ENCODE data around the gene TRAF6. TPM values are rescaled to one million over a fixed set of nuclear protein-coding genes. Genes with fewer than 3 reads are reported as not detected.

Gene TRAF6
- total RNA-seq, 1 donor from 2014 or later, result 20.4 TPM

DNA sequence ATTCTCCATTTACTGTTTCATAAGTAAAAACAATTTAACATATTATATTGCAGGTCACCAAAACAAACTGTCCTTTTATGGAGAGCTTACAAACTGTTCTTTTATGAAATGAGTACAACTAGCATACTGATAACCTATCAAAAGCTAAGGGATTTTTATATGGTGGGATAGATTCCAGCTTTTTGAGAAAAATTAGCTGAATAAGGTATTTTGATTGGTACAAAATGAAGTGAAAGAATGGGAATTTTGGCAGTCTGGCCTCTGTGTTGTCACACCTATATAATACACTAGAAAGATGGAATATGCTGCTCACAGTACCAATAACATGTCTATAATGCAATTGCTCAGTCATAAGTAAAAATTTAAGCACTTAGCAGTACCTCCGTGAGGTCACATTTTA is 11.4 kb downstream of the TRAF6 start:
- H3K4me1 Mint-ChIP-seq (ENCODE audit: unreplicated experiment), result no peaks in the 10 kb centered on the region
- no peaks in the 10 kb centered on the region for H3K27me3 Mint-ChIP-seq (ENCODE audit: unreplicated experiment)
- H3K4me3 Mint-ChIP-seq (ENCODE audit: unreplicated experiment), result no peak overlapping the region
- no peak overlapping the region for H3K27ac Mint-ChIP-seq (ENCODE audit: unreplicated experiment)
- TF ChIP-seq, protein P1, sequence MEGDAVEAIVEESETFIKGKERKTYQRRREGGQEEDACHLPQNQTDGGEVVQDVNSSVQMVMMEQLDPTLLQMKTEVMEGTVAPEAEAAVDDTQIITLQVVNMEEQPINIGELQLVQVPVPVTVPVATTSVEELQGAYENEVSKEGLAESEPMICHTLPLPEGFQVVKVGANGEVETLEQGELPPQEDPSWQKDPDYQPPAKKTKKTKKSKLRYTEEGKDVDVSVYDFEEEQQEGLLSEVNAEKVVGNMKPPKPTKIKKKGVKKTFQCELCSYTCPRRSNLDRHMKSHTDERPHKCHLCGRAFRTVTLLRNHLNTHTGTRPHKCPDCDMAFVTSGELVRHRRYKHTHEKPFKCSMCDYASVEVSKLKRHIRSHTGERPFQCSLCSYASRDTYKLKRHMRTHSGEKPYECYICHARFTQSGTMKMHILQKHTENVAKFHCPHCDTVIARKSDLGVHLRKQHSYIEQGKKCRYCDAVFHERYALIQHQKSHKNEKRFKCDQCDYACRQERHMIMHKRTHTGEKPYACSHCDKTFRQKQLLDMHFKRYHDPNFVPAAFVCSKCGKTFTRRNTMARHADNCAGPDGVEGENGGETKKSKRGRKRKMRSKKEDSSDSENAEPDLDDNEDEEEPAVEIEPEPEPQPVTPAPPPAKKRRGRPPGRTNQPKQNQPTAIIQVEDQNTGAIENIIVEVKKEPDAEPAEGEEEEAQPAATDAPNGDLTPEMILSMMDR (IDR thresholded peaks at IDR 0.05; ENCODE audit: unreplicated experiment), result no peak
- no peak for DNase-seq (ENCODE audit: low spot score)
- no peaks in the 10 kb centered on the region for H3K9me3 Mint-ChIP-seq (ENCODE audit: unreplicated experiment)
- peaks cover 18% of the 10 kb centered on the region for H3K36me3 Mint-ChIP-seq (ENCODE audit: low read depth, unreplicated experiment)

DNA sequence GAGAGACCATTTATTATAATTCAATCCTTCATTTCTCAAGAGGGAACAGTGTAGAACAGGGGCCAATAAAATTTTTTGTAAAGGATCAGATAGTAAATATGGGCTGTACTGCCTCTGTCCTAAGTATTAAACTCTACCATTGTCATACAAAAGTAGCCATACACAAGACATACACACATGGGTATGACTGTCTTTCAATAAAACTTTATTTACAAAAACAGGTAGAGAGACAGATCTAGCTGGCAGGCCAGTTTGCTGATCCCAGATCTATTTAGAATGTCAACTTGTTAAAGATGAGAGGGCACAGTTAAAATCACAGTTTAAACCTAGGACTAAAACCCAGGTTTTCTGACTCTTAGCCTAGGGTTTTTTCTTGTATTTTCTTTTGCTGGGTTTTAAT is 16.7 kb downstream of the TRAF6 start:
- no peak for DNase-seq (ENCODE audit: low spot score)
- TF ChIP-seq, protein P1 (IDR thresholded peaks at IDR 0.05; ENCODE audit: unreplicated experiment), result no peak
- H3K9me3 Mint-ChIP-seq (ENCODE audit: unreplicated experiment), result no peaks in the 10 kb centered on the region
- peaks cover 2% of the 10 kb centered on the region for H3K27me3 Mint-ChIP-seq (ENCODE audit: unreplicated experiment)
- no peak overlapping the region for H3K27ac Mint-ChIP-seq (ENCODE audit: unreplicated experiment)
- peaks cover 33% of the 10 kb centered on the region for H3K36me3 Mint-ChIP-seq (ENCODE audit: low read depth, unreplicated experiment)
- H3K4me1 Mint-ChIP-seq (ENCODE audit: unreplicated experiment), result no peaks in the 10 kb centered on the region
- H3K4me3 Mint-ChIP-seq (ENCODE audit: unreplicated experiment), result no peak overlapping the region

DNA sequence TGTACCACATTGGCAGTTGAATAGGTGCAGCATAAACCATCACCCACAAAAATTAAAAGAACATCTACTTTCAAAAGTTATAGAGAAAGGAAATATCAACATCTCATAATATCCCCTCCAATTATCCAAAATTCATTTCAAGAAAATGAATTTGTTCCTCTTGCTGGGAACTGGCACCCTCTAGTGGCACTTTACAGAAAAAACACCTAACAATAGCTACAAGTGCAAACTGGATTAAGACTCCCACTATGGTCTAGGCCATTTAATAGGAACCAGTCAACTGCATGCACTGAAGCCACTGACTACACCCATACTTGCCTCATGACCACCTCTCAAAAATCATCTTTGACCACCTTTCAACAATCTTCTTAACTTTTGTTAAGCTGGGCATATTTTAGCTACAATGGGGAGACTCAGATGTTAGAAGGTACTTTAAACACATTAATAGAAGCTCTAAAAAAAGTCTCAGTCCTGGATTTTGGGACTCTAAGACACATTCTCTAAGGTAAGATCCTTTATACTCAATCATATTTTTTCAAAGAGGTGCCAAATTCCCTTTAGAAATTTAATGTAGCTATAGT is 17.3 kb downstream of the TRAF6 start:
- Mint-ChIP-seq H3K27me3 (ENCODE audit: unreplicated experiment) (peaks cover 2% of the 10 kb centered on the region), H3K4me1 (ENCODE audit: unreplicated experiment) (peaks cover 4% of the 10 kb centered on the region), H3K27ac (ENCODE audit: unreplicated experiment) (no peak overlapping the region), H3K36me3 (ENCODE audit: low read depth, unreplicated experiment) (peaks cover 33% of the 10 kb centered on the region), H3K4me3 (ENCODE audit: unreplicated experiment) (no peak overlapping the region), H3K9me3 (ENCODE audit: unreplicated experiment) (no peaks in the 10 kb centered on the region)
- DNase-seq (ENCODE audit: low spot score), result peak; percentile 25
- TF ChIP-seq, protein P1 (IDR thresholded peaks at IDR 0.05; ENCODE audit: unreplicated experiment), result peak; percentile 92

DNA sequence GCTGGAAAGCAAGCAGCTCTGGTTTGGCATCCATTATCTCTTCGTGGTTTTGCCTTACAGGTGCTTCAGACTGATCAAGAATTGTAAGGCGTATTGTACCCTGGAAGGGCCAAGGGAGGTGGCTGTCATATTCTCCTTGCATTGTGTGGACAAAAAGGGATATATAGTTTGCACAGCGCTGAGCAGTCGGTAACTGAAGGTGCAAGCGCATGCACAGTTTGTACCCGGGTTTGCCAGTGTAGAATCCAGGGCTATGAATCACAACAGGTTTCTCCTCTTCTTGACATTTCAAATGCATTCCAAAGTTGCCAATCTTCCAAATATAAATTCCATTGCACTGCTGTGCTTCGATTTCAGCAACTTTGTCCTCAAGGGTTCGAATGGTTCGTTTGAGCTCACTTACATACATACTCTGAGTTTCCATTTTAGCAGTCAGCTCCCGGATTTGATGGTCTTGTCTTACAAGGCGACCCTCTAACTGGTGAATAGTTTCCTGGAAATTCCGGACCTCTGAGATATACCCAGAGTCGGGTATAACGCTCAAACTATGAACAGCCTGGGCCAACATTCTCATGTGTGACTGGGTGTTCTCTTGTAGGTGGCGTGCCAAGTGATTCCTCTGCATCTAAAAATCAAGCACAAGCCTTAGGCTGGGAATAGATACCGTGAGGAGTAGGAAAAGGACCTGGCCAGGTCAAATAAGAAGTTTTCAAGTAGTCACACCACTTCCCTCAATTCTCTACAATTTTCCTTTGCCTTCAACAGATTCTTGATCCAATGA is 19.9 kb downstream of the TRAF6 start:
- TF ChIP-seq, protein P1 (IDR thresholded peaks at IDR 0.05; ENCODE audit: unreplicated experiment), result no peak
- Mint-ChIP-seq H3K27me3 (ENCODE audit: unreplicated experiment) (peaks cover 2% of the 10 kb centered on the region), H3K4me1 (ENCODE audit: unreplicated experiment) (peaks cover 10% of the 10 kb centered on the region), H3K36me3 (ENCODE audit: low read depth, unreplicated experiment) (peaks cover 30% of the 10 kb centered on the region), H3K27ac (ENCODE audit: unreplicated experiment) (no peak overlapping the region), H3K9me3 (ENCODE audit: unreplicated experiment) (no peaks in the 10 kb centered on the region), H3K4me3 (ENCODE audit: unreplicated experiment) (no peak overlapping the region)
- no peak for DNase-seq (ENCODE audit: low spot score)

DNA sequence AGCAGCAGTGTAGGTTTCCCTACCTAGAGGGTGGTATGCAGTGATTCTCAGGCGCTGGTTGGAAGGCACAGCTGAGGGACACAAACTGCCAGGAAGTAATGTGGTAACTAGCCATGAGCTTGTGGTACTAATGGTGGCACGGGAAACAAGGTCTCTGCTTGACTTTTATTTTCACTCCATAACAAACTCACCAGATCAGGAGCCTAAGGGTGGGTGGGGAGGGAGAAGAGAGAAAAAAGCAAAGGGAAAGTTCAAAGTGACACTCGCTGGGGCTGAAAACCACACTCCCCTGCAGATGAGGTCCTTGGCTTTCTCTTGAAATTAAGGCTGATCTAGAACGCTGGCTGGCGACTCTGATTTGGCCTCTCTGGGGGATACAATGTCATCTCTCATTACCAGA is 22.0 kb downstream of the TRAF6 start:
- Mint-ChIP-seq H3K27ac (ENCODE audit: unreplicated experiment) (peak overlapping the region; percentile 31), H3K4me3 (ENCODE audit: unreplicated experiment) (no peak overlapping the region), H3K9me3 (ENCODE audit: unreplicated experiment) (no peaks in the 10 kb centered on the region), H3K27me3 (ENCODE audit: unreplicated experiment) (peaks cover 2% of the 10 kb centered on the region), H3K36me3 (ENCODE audit: low read depth, unreplicated experiment) (peaks cover 33% of the 10 kb centered on the region), H3K4me1 (ENCODE audit: unreplicated experiment) (peaks cover 10% of the 10 kb centered on the region)
- DNase-seq (ENCODE audit: low spot score), result no peak
- TF ChIP-seq, protein P1 (IDR thresholded peaks at IDR 0.05; ENCODE audit: unreplicated experiment), result no peak

Measured in endothelial cell (in vitro differentiated cells).